Panc1 (cell line): Measurements from ENCODE around the gene FCHSD2.

Experiments used
- CTCF ChIP-seq: fragments of 450-650 bp; IDR thresholded peaks from 2 replicates; pipeline ENCODE4 v1.5.1; 2017; ENCODE audit warnings: mild to moderate bottlenecking
- REST ChIP-seq, 2 experiments: IDR thresholded peaks; 2 replicates each; pipeline ENCODE4 v1.6.1; 2011 to 2012; ENCODE audit warnings: low read depth in 2 of 2, control low read depth in 1 of 2, low read length in 1 of 2, mild to moderate bottlenecking in 1 of 2, moderate library complexity in 1 of 2; ENCODE audit not compliant: insufficient read depth in 1 of 2

GRCh38 chr11:72951888-72952287 lies 190.2 kb downstream of the FCHSD2 start:
- TF ChIP-seq CTCF: no peak
- TF ChIP-seq REST (IDR thresholded peaks at IDR 0.05; ENCODE audit: insufficient read depth in 1 of 2, low read depth in 2 of 2, low read length in 1 of 2): no peak
